B cell (primary cell): ENCODE results near the gene ERCC1. TPM values are rescaled to one million over a fixed set of nuclear protein-coding genes. Genes with fewer than 3 reads are reported as not detected.

Source experiments
- ATAC-seq: fragments of 200-7000 bp; cut with Tn5 transposase; one replicate; pipeline ENCODE4 v1.10.0; 2021; ENCODE audit warnings: low read depth, mild to moderate bottlenecking, moderate number of reproducible peaks, moderate library complexity
- CTCF ChIA-PET: fragments of 350-600 bp; sonication (Branson Sonifier 250); formaldehyde crosslinking; loops from one replicate; lab custom pipeline; 2021; ENCODE audit warnings: antibody characterized with exemption, inconsistent platforms; lab: Charles Lee
- POLR2A ChIA-PET: fragments of 350-600 bp; sonication (Branson Sonifier 250); formaldehyde crosslinking; loops from one replicate; lab custom pipeline; 2021; ENCODE audit warnings: antibody characterized with exemption; lab: Charles Lee
- DNase-seq: peaks from one replicate; pipeline ENCODE4 v3.0.0; 2013
- H2AFZ ChIP-seq: 2 replicates; pipeline ENCODE4 v1.6.1; 2012; ENCODE audit warnings: mild to moderate bottlenecking, low read depth, low read length; ENCODE audit not compliant: insufficient read depth, poor library complexity, severe bottlenecking
- H3K27ac ChIP-seq, 2 donors: 1 replicate in 1 of 2; 2 replicates in 1 of 2; pipeline ENCODE4 v1.5.1; 2012 to 2013; ENCODE audit warnings: low read length in 2 of 2, mild to moderate bottlenecking in 2 of 2, moderate library complexity in 1 of 2
- H3K27me3 ChIP-seq, 4 experiments: fragments of 200-600 bp in 1 of 4; sonication (generic) in 1 of 4; replicated peaks in 1 of 4; 1 replicate in 2 of 4; 2 replicates in 2 of 4; pipeline versions ENCODE4 v1.6.1 to v1.7.0; 2013 to 2016; ENCODE audit warnings: low read length in 3 of 4, mild to moderate bottlenecking in 2 of 4, mixed read lengths in 1 of 4, moderate library complexity in 1 of 4; ENCODE audit not compliant: insufficient read depth in 4 of 4, control insufficient read depth in 3 of 4; ENCODE audit errors: control extremely low read depth in 1 of 4
- H3K36me3 ChIP-seq, 2 experiments: replicated peaks in 1 of 2; 1 replicate in 1 of 2; 2 replicates in 1 of 2; pipeline versions ENCODE4 v1.6.1 to v1.7.1; 2013; ENCODE audit warnings: low read length in 1 of 2; ENCODE audit not compliant: insufficient read depth in 2 of 2, control insufficient read depth in 1 of 2; ENCODE audit errors: control extremely low read depth in 1 of 2, extremely low read depth in 1 of 2
- H3K4me1 ChIP-seq, 2 donors: fragments of 200-600 bp in 1 of 2; sonication (generic) in 1 of 2; 1 replicate in 1 of 2; 2 replicates in 1 of 2; pipeline versions ENCODE4 v1.5.1 to v1.6.1; 2013 to 2017; ENCODE audit warnings: low read length in 2 of 2; ENCODE audit not compliant: control insufficient read depth in 2 of 2, insufficient read depth in 2 of 2
- H3K4me2 ChIP-seq: replicated peaks from 2 replicates; pipeline ENCODE3; 2012; ENCODE audit warnings: mild to moderate bottlenecking, low read depth, low read length; ENCODE audit not compliant: poor library complexity, severe bottlenecking
- H3K4me3 ChIP-seq, 5 experiments: fragments of 200-600 bp in 1 of 5; sonication (generic) in 1 of 5; 1 replicate in 3 of 5; 2 replicates in 2 of 5; pipeline versions ENCODE4 v1.5.1 to v1.7.0; 2011 to 2016; ENCODE audit warnings: low read length in 4 of 5, mild to moderate bottlenecking in 4 of 5, low read depth in 2 of 5, control low read depth in 1 of 5, moderate library complexity in 1 of 5; ENCODE audit not compliant: insufficient read depth in 1 of 5; ENCODE audit errors: control extremely low read depth in 1 of 5, extremely low read depth in 1 of 5
- H3K79me2 ChIP-seq: fragments of 200-600 bp; sonication (generic); one replicate; pipeline ENCODE4 v1.6.0; 2016; ENCODE audit warnings: low read length; ENCODE audit not compliant: control insufficient read depth, insufficient read depth
- H3K9ac ChIP-seq: fragments of 200-600 bp; sonication (generic); 2 replicates; pipeline ENCODE4 v1.6.1; 2017; ENCODE audit warnings: mild to moderate bottlenecking, low read length, moderate library complexity
- H3K9me3 ChIP-seq, 3 donors: one replicate each; pipeline versions ENCODE4 v1.6.1 to v1.7.1; 2013; ENCODE audit warnings: low read length in 2 of 3; ENCODE audit not compliant: control insufficient read depth in 2 of 3, insufficient read depth in 1 of 3; ENCODE audit errors: control extremely low read depth in 1 of 3
- H4K20me1 ChIP-seq: 2 replicates; pipeline ENCODE4 v1.6.0; 2012; ENCODE audit warnings: mild to moderate bottlenecking, low read length; ENCODE audit not compliant: insufficient read depth, control insufficient read depth, poor library complexity, severe bottlenecking
- H3K27ac Mint-ChIP-seq: one replicate; pipeline ENCODE4 v1.8.0; 2021; ENCODE audit warnings: mixed read lengths
- H3K27me3 Mint-ChIP-seq: one replicate; pipeline ENCODE4 v1.8.0; 2021; ENCODE audit warnings: mixed read lengths
- H3K4me1 Mint-ChIP-seq: one replicate; pipeline ENCODE4 v1.8.0; 2021; ENCODE audit warnings: mixed read lengths
- H3K4me3 Mint-ChIP-seq: one replicate; pipeline ENCODE4 v1.8.0; 2021; ENCODE audit warnings: mixed read lengths
- H3K9me3 Mint-ChIP-seq: one replicate; pipeline ENCODE4 v1.8.0; 2022; ENCODE audit warnings: mixed read lengths; ENCODE audit not compliant: insufficient read depth
- EZH2 ChIP-seq: IDR thresholded peaks from 2 replicates; pipeline ENCODE4 v1.6.1; 2012; ENCODE audit warnings: borderline replicate concordance, low read depth, mild to moderate bottlenecking, moderate library complexity, low read length; ENCODE audit not compliant: insufficient read depth, poor library complexity, severe bottlenecking
- WGBS: methylation state at CpG from one replicate; pipeline ENCODE4 v1.1.5; 2013; ENCODE audit warnings: missing lambda C conversion rate; ENCODE audit not compliant: insufficient coverage; 5-methylcytosine and 5-hydroxymethylcytosine counted together
- intact Hi-C: fragments of 100-400 bp; cut with micrococcal nuclease; formaldehyde crosslinking; loops from one replicate; pipeline ENCODE4 v1.10.0; 2022
- polyA plus RNA-seq: library from polyadenylated mRNA; depleted of rRNA; stranded (reverse); fragments of >200 nt; gene quantifications from 2 replicates; pipeline ENCODE4 v1.2.3, GENCODE V29; 2012
- total RNA-seq, 2 donors: library from RNA; stranded (reverse); fragments of 120-200 nt in 1 of 2; gene quantifications; 1 replicate in 1 of 2; 2 replicates in 1 of 2; pipeline versions ENCODE4 v1.2.3 to v1.2.4, GENCODE V29; 2013 to 2022
- TF ChIP-seq, protein P1 (sequence below): fragments of 200-600 bp; IDR thresholded peaks from one replicate; pipeline ENCODE4 v1.8.0; 2022; ENCODE audit warnings: antibody characterized with exemption, mild to moderate bottlenecking

Gene ERCC1
- total and polyA plus RNA-seq, 2 donors (not counting 1 experiment from before 2014, with no cell fraction given), result 75.7 to 81.9 TPM

DNA sequence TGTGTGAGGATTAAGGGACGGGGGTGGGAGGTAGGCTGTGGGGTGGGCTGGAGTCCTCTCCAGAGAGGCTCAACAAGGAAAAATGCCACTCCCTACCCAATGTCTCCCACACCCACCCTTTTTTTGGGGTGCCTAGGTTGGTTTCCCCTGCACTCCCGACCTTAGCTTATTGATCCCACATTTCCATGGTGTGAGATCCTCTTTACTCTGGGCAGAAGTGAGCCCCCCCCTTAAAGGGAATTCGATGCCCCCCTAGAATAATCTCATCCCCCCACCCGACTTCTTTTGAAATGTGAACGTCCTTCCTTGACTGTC, 49.6 kb upstream of the ERCC1 start:
- Mint-ChIP-seq H3K4me1 (peaks cover 48% of the 10 kb centered on the region), H3K27ac (no peak overlapping the region), H3K4me3 (no peak overlapping the region), H3K9me3 (no peaks in the 10 kb centered on the region), H3K27me3 (peaks cover 23% of the 10 kb centered on the region)
- WGBS, result 50% methylated on average over 1 of the region's 5 CpGs
- Histone ChIP-seq H4K20me1 (peaks cover 55% of the 10 kb centered on the region), H2AFZ (no peak overlapping the region), H3K36me3 (no peaks in the 10 kb centered on the region), H3K27me3 (peaks cover 0 to 28% (median 11%) of the 10 kb centered on the region in 4 experiments), H3K9ac (no peak overlapping the region), H3K79me2 (no peaks in the 10 kb centered on the region), H3K9me3 (no peaks in the 10 kb centered on the region), H3K27ac (no peak overlapping the region), H3K4me2 (no peak overlapping the region), H3K4me1 (peaks cover 37 to 49% of the 10 kb centered on the region in 2 donors), H3K4me3 (no peak overlapping the region)
- DNase-seq, result no peak
- ChIA-PET POLR2A (interaction anchor here (0.7 kb wide), 1 partner anchor 16 kb away, joined by 3 read pairs; no protein-coding TSS in a partner anchor), CTCF (interaction anchor here (3.4 kb wide), 1 partner anchor 34 kb away, joined by 21 read pairs; no protein-coding TSS in a partner anchor)
- no peak for ATAC-seq
- TF ChIP-seq EZH2, result no peak
- TF ChIP-seq, protein P1, sequence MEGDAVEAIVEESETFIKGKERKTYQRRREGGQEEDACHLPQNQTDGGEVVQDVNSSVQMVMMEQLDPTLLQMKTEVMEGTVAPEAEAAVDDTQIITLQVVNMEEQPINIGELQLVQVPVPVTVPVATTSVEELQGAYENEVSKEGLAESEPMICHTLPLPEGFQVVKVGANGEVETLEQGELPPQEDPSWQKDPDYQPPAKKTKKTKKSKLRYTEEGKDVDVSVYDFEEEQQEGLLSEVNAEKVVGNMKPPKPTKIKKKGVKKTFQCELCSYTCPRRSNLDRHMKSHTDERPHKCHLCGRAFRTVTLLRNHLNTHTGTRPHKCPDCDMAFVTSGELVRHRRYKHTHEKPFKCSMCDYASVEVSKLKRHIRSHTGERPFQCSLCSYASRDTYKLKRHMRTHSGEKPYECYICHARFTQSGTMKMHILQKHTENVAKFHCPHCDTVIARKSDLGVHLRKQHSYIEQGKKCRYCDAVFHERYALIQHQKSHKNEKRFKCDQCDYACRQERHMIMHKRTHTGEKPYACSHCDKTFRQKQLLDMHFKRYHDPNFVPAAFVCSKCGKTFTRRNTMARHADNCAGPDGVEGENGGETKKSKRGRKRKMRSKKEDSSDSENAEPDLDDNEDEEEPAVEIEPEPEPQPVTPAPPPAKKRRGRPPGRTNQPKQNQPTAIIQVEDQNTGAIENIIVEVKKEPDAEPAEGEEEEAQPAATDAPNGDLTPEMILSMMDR, result no peak
- intact Hi-C loops, result no loop called here

DNA sequence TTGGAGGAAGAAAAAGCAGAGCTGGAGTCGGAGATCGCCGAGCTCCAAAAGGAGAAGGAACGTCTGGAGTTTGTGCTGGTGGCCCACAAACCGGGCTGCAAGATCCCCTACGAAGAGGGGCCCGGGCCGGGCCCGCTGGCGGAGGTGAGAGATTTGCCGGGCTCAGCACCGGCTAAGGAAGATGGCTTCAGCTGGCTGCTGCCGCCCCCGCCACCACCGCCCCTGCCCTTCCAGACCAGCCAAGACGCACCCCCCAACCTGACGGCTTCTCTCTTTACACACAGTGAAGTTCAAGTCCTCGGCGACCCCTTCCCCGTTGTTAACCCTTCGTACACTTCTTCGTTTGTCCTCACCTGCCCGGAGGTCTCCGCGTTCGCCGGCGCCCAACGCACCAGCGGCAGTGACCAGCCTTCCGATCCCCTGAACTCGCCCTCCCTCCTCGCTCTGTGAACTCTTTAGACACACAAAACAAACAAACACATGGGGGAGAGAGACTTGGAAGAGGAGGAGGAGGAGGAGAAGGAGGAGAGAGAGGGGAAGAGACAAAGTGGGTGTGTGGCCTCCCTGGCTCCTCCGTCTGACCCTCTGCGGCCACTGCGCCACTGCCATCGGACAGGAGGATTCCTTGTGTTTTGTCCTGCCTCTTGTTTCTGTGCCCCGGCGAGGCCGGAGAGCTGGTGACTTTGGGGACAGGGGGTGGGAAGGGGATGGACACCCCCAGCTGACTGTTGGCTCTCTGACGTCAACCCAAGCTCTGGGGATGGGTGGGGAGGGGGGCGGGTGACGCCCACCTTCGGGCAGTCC, 49.0 kb upstream of the ERCC1 start:
- Histone ChIP-seq H3K27me3 (peaks cover 0 to 28% (median 11%) of the 10 kb centered on the region in 4 experiments), H3K79me2 (no peaks in the 10 kb centered on the region), H3K4me3 (peak overlapping the region in 2 of 5 experiments; percentile 18 to 21), H3K4me1 (peaks cover 32 to 48% of the 10 kb centered on the region in 2 donors), H3K27ac (no peak overlapping the region), H3K9ac (no peak overlapping the region), H2AFZ (no peak overlapping the region), H4K20me1 (peaks cover 59% of the 10 kb centered on the region), H3K4me2 (peak overlapping the region; percentile 93), H3K9me3 (no peaks in the 10 kb centered on the region), H3K36me3 (no peaks in the 10 kb centered on the region)
- Mint-ChIP-seq H3K4me1 (peaks cover 46% of the 10 kb centered on the region), H3K27me3 (peaks cover 23% of the 10 kb centered on the region), H3K27ac (peak overlapping the region; percentile 16), H3K9me3 (no peaks in the 10 kb centered on the region), H3K4me3 (peak overlapping the region; percentile 44)
- TF ChIP-seq, protein P1, result no peak
- TF ChIP-seq EZH2, result no peak
- 20% methylated on average over 36 of the region's 44 CpGs for WGBS
- ATAC-seq (no peak), DNase-seq (peak; percentile 65)
- POLR2A ChIA-PET, result interaction anchor here (0.7 kb wide), 1 partner anchor 16 kb away, joined by 3 read pairs; no protein-coding TSS in a partner anchor
- CTCF ChIA-PET, result interaction anchor here (1.1 to 3.4 kb wide), 2 partner anchors 13 to 33 kb away, joined by 4 to 21 read pairs; no protein-coding TSS in a partner anchor
- intact Hi-C loops, result no loop called here
